PC-9 (cell line): Measurements from ENCODE around the gene PPP6C.

Experiments
- EZH2 ChIP-seq: fragments of 200-600 bp; sonication (generic); IDR thresholded peaks from 2 replicates; pipeline ENCODE4 v1.8.0; 2017; ENCODE audit warnings: antibody characterized with exemption, low read depth
- TF ChIP-seq, protein P1 (sequence below): fragments of 200-600 bp; sonication (generic); conservative IDR thresholded peaks from 2 replicates; pipeline ENCODE4 v1.6.1; 2017; ENCODE audit warnings: mixed run types, antibody characterized with exemption, mild to moderate bottlenecking, moderate library complexity

DNA sequence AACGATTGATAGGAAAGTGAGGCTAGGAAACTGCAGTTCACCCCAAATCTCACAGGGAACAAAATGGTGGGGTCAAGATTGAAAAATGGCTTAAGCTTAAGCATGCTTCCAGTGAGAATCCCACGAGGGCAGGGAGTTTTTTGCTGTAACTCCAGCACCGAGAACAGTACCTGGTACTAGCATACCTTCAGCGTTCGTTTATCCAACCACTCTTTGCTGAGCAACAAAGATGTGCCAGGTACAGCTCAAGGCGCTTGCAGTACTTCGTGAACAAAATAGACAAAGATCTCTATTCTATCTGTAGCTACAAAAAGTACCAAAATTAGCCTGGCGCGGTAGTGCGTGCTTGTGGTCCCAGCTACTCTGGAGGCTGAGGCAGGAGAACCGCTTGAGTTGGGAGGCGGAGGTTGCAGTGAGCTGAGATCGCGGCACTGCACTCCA lies 778 bp upstream of the PPP6C start:
- TF ChIP-seq, protein P1, sequence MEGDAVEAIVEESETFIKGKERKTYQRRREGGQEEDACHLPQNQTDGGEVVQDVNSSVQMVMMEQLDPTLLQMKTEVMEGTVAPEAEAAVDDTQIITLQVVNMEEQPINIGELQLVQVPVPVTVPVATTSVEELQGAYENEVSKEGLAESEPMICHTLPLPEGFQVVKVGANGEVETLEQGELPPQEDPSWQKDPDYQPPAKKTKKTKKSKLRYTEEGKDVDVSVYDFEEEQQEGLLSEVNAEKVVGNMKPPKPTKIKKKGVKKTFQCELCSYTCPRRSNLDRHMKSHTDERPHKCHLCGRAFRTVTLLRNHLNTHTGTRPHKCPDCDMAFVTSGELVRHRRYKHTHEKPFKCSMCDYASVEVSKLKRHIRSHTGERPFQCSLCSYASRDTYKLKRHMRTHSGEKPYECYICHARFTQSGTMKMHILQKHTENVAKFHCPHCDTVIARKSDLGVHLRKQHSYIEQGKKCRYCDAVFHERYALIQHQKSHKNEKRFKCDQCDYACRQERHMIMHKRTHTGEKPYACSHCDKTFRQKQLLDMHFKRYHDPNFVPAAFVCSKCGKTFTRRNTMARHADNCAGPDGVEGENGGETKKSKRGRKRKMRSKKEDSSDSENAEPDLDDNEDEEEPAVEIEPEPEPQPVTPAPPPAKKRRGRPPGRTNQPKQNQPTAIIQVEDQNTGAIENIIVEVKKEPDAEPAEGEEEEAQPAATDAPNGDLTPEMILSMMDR = no peak
- no peak for TF ChIP-seq EZH2
